ENCODE data around the gene ARHGEF16. TPM values are rescaled to one million over a fixed set of nuclear protein-coding genes. Genes with fewer than 3 reads are reported as not detected.

ARHGEF16 gene
- total and polyA plus RNA-seq, 11 donors, result 0.31 to 1.4 (median 0.51) TPM

DNA sequence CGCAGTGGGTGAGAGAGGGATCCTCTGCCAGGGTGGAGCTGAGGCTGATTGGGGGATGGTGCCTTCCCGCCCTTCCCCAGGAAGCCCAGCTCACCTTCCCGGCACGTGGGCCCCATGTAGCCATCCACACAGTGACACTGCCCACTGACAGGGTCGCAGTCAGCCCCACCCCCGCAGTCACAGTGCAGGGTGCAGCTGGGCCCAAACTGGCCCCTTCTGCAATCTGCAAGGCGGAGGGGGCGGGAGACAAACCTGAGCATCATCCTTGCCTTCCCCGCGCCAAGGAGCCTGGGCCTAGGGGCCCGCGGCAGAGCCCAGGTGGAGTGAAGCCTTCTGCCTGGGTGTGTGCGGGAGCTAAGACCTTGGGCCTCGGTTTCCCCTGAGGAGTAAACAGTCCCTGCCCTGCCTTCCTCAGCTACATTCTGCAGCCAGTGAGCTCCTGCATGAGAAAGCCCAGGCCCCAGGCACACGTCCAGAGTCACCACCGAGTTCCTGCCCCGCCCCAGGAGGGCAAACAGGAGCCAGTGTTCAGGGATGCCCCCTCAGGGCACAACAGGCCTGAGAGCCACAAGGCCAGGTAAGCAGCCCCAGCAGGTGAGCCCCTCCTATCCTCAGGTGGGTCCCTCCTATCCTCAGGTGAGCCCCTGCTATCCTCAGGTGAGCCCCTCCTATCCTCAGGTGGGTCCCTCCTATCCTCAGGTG is 38.2 kb downstream of the ARHGEF16 start:
- no peaks in the 10 kb centered on the region for H3K27me3 ChIP-seq
- DNase-seq, result no peak
- 65 to 93% (median 88%) methylated on average over 4 to 17 of the region's 17 CpGs for WGBS, 4 donors
- intact Hi-C loops (cut with DNase I), result loop anchor here in 7 of 10 donors (2.0 to 10.0 kb wide), 5 partner anchors 70 to 232 kb away; no protein-coding TSS in a partner anchor
- TF ChIP-seq, protein P1, sequence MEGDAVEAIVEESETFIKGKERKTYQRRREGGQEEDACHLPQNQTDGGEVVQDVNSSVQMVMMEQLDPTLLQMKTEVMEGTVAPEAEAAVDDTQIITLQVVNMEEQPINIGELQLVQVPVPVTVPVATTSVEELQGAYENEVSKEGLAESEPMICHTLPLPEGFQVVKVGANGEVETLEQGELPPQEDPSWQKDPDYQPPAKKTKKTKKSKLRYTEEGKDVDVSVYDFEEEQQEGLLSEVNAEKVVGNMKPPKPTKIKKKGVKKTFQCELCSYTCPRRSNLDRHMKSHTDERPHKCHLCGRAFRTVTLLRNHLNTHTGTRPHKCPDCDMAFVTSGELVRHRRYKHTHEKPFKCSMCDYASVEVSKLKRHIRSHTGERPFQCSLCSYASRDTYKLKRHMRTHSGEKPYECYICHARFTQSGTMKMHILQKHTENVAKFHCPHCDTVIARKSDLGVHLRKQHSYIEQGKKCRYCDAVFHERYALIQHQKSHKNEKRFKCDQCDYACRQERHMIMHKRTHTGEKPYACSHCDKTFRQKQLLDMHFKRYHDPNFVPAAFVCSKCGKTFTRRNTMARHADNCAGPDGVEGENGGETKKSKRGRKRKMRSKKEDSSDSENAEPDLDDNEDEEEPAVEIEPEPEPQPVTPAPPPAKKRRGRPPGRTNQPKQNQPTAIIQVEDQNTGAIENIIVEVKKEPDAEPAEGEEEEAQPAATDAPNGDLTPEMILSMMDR (IDR thresholded peaks at IDR 0.05), result no peak
- no peak for TF ChIP-seq POLR2A (IDR thresholded peaks at IDR 0.05)
- H3K4me3 ChIP-seq, result no peak overlapping the region
- peaks cover 0 to 8% (median 0%) of the 10 kb centered on the region in 12 donors for H3K4me1 ChIP-seq
- H3K9me3 ChIP-seq, result peaks cover 0 to 11% (median 0%) of the 10 kb centered on the region in 12 donors
- no peak overlapping the region for H3K27ac ChIP-seq
- no peaks in the 10 kb centered on the region for H3K36me3 ChIP-seq
- ATAC-seq, result no peak

DNA sequence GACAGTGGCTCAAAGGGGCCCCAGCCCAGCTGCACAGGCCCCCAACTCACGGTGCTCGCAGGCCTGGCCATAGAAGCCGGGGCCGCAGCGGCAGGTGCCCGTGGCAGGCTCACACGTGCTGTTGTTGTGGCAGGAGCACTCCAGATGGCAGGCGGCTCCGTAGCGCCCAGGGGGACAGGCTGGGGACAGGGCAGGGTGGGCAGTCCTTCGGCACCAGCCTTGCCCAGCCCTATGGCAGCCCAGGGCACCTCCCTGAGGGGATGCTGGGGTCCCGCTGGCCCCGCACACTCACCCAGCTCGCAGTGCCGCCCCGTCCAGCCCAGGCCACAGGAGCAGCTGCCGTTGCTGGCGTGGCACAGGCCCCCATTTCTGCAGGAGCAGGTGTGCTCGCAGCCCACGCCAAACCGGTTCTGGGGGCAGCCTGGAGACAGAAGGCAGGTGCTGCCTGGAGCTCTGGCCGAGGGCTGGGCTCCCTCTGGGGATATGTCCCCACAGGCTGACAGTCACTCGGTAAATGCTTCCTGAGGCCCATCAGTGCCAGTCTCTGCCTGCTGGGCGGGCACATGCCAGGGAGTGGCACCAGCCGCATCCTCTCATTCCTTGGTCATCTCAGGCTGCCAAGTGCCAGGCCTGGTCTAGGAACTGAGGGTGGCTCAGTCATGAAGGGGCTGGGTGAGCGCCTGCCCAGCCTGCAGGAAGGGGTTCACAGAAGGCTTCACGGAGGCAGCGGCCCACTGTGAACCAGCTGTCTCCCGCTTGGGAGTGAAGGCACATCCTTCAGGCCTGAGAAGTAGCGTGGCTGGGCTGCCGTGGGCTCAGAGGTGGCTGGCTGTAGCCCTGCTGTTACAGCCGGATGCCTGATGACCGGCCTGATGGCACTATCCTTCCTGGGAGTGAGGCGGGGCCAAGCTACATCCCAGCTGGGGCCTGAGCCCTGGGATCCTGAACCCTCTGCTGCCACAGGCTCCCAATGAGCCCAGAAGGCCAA is 40.1 kb downstream of the ARHGEF16 start:
- Histone ChIP-seq H3K4me1 (peaks cover 0 to 8% (median 0%) of the 10 kb centered on the region in 12 donors), H3K27ac (no peak overlapping the region), H3K9me3 (no peaks in the 10 kb centered on the region), H3K27me3 (no peaks in the 10 kb centered on the region), H3K36me3 (peaks cover 0 to 3% (median 0%) of the 10 kb centered on the region in 9 donors), H3K4me3 (no peak overlapping the region)
- WGBS, 4 donors, result 90 to 95% (median 92%) methylated on average over 21 to 34 of the region's 34 CpGs
- ATAC-seq (no peak), DNase-seq (no peak)
- no peak for TF ChIP-seq POLR2A (IDR thresholded peaks at IDR 0.05)
- TF ChIP-seq, protein P1 (IDR thresholded peaks at IDR 0.05), result no peak
- intact Hi-C loops (cut with DNase I), result loop anchor here in 7 of 10 donors (5.0 to 10.0 kb wide), 4 partner anchors 68 to 230 kb away; no protein-coding TSS in a partner anchor

DNA sequence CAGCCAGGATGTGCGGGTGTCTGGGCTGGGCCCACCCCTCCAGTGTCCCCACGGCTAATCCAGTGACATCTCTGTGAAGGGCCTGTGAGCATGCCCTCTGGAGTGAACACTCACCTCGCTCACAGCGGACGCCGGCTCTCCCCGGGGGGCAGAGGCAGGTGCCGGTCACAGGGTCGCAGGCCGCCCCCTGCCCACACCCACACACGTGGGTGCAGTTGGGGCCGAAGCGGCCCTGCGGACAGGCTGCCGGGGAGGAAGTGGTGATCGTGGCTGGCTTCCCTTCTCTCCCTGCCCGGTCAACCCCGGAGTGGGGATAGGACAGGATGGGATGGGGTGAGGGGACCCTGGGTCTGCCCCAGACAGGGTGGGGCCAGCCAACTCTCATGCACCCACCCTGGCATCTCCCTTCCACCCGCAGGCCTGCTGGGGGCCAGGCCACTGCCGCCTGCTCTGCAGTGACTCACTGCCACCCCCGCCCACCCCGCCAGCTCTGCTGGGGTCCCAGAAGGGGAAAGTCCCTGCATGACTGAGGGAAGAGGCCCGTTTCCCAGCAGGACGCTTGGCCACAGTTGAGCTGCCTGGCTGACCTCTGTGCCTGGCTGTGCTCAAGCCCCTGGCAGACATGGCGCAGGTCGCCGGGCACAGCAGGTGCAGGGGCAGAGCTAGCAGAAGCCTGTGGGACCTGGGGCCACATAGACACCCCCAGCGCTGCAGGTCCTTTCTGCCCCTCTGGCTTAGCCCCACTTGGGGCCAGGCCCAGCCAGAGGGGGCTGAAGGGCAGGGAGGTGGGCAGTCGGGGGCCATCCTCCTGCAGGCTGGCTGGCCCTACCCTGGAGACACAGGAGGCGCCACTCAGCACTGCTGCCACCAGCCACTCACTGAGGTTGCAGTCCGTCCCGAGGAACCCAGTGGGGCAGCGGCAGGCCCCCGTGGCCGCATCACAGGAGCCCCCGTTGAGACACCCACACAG is 41.6 kb downstream of the ARHGEF16 start:
- intact Hi-C loops (cut with DNase I), result loop anchor here in 6 of 10 donors (10.0 kb wide), 2 partner anchors 69 to 229 kb away; no protein-coding TSS in a partner anchor
- H3K27ac ChIP-seq, result no peak overlapping the region
- no peaks in the 10 kb centered on the region for H3K27me3 ChIP-seq
- H3K4me3 ChIP-seq, result no peak overlapping the region
- H3K9me3 ChIP-seq, result no peaks in the 10 kb centered on the region
- ATAC-seq (no peak), DNase-seq (no peak)
- WGBS, 4 donors, result 86 to 92% (median 88%) methylated on average over 24 to 36 of the region's 36 CpGs
- peaks cover 0 to 7% (median 0%) of the 10 kb centered on the region in 12 donors for H3K4me1 ChIP-seq
- H3K36me3 ChIP-seq, result peaks cover 0 to 3% (median 0%) of the 10 kb centered on the region in 9 donors
- TF ChIP-seq, protein P1 (IDR thresholded peaks at IDR 0.05), result no peak
- TF ChIP-seq POLR2A (IDR thresholded peaks at IDR 0.05), result no peak

Data from heart left ventricle (tissue), 16 donors.